Measurements from ENCODE around the gene VASH1.

The VASH1 gene

DNA sequence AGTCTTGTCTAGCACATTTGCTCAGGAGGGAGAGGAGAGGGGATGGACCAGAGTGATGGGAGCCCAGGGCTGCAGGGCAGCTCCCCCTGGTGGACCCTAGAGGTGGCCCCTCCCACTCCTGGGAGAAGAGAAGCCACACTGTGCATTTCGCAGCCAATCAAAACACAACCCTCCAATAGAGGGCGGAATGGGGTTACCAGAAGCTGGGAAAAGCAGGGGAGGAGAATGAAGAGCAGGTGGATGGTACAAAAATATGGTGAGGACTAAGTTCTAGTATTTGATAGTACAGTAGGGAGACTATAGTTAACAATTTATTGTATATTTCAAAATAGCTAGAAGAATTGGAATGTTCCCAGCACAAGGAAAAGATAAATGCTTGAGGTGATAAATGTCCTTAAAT, 23.6 kb downstream of the VASH1 start:
- DNase-seq (ENCODE audit: low read depth in 2 of 2) = peak in 1 of 2 donors; percentile 58

DNA sequence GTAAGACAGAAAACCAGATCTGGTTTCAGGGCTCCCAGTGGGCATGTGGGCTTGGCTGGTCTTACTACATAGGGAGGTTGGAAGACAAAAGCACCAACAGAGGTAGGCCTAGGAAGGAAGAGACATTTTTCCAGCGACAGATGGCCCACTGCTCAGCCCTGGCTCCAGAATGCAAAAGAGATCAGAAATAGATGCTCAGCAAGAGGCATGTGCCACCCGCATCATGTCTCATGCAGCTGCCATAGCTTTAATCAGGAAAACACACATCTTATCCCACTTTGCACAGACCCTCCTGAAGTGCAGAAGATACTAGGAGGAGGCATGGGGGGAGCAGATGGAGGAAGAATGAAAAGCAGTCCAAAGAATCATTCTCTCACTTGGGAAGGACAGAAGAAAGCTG, 25.3 kb downstream of the VASH1 start:
- DNase-seq (ENCODE audit: low read depth in 2 of 2) = no peak

DNA sequence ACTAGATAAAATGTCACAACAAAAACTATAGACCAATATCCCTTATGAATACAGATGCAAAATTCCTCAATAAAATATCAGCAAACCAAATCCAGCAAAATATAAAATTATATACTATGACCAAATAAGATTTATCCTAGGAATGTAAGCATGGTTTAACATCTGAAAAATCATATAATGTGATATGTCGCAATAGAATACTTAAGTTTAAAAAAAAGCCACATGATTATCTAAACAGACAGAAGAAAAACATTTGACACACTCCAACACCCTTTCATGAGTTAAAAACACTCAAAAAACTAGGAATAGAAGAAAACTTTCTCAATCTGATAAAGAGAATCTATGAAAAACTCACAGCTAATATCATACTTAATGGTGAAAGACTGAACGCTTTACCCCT, 31.2 kb downstream of the VASH1 start:
- no peak for DNase-seq (ENCODE audit: low read depth in 2 of 2)

DNA sequence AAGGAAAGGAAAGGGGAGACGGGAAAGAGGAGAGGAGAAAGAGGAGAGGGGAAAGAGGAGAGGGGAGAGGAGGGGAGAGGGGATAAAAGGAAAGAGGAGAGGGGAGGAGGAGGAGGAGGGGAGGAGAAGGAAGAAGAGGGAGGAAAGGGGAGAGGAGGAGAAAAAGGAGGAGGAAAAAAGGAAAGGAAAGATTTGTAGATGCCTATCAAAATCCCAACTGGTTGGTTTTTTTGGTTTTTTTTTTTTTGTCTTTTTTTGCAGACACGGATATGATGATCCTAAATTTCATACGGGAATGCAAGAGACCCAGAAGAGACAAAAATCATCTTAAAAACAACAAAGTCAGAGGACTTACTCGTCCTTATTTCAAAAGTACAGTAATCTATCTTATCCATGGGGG, 32.1 kb downstream of the VASH1 start:
- no peak for DNase-seq (ENCODE audit: low read depth in 2 of 2)

DNA sequence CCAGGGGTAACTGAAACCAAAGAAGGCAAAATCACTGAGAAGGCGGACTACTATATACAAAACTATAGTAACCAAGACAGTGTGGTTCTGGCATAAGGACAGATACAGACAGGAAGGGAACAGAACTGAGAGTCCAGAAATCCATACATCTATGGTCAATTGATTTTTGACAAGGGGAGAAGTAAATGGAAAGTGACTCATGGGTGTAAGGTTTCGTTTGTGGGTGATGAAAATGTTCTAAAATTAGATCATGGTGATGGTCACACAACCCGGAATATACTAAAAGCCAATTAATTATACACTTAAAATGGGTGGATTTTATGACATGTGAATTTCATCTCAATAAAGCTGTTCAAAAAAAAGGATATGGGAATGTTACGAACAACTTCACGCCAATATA, 32.7 kb downstream of the VASH1 start:
- no peak for DNase-seq (ENCODE audit: low read depth in 2 of 2)

DNA sequence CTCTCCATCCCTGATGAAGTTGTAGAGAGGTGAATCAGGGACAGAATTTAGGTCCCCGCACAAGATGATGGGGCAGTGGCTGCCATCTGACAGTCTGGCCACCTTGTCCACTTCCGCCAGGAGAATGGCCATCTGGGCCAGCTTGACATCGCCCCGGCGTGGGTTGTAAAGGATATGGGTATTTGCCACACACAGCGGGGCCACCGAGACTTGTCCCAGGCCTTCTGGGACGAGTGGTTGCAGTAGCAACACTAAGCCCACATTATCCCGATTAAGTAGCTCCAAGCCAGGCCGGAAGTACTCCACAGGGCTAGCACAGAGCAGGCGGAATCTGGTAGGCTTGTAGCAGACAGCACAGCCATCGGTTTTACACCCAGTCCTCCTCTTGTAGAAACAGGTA, 45.2 kb downstream of the VASH1 start:
- DNase-seq (ENCODE audit: low read depth in 2 of 2) = no peak

DNA sequence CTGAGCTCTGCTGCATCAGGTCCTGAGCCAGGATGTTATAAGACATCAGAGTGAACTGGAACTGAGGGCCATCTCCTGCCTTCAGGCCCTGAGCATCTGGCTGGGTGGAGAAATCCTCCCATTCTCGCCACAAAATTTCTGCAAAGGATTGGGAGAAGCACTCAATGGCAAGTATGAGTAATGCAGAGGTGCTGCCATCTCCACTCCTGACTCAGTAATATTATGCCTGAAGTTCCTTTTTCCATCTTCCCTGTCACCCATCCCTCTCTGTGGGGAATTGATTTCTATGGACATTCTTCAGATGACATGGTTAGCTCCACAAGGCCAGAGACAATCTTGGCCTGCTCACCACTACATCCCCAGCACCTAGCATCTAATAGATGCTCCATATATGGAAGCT, 46.7 kb downstream of the VASH1 start:
- DNase-seq (ENCODE audit: low read depth in 2 of 2) = no peak

DNA sequence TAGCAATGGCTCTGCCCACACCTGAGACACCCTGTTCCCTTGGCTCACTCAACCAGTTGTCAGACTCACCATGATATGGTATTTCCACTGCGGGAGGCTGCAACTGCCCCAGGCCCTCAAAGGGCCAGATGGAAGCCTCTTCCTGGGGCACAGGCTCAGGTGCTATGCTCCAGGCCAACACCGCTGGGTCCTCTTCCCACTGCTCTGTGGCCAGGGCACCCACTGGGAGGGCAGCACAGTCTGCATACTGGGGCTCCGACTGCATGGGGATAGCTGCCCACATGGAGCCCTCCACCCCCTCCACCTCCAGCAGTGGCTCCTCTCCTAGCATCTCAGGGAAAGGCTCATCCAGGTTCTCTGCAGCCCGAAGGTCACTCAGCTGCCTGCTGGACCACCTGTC, 47.7 kb downstream of the VASH1 start:
- DNase-seq (ENCODE audit: low read depth in 2 of 2) = no peak

DNA sequence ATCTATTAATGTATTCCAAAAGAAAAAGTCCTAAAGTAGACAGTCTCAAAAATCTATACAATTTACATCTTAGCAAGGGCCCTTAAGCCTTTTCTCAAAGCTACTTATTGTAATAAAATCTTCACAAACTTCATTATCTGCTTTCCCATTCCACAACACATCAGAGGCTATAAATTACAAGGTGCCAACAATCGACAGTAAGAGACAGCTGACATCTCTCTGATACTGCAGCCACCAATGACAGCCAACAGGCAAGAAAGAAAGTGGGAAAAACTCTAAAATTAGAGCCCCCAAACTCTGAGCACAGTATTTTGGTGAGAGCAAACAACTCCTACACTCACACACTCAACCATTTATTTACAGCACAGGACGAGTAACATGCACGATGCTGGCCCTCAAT, 49.3 kb downstream of the VASH1 start:
- DNase-seq (ENCODE audit: low read depth in 2 of 2) = no peak

DNA sequence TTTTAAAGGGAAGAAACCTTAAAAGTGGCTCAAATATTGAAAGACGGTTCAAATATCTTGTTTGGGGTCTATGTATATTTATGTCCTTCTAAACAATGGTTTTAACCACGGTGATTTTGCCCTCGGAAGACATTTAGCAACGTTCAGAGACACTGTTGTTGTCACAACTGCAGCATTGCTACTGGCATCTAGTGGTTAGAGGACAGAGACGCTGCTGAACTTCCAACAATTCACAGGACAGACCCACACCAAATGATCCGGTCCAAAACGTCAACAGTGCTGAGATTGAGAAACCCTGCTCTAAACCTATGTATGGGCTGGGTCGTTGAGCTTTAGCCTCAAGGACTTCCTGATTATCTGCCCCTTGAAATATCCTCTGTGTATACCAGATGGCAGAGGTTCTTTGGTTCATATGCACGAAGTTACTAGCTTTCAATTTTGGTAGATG, 49.7 kb downstream of the VASH1 start:
- DNase-seq (ENCODE audit: low read depth in 2 of 2) = no peak

DNA sequence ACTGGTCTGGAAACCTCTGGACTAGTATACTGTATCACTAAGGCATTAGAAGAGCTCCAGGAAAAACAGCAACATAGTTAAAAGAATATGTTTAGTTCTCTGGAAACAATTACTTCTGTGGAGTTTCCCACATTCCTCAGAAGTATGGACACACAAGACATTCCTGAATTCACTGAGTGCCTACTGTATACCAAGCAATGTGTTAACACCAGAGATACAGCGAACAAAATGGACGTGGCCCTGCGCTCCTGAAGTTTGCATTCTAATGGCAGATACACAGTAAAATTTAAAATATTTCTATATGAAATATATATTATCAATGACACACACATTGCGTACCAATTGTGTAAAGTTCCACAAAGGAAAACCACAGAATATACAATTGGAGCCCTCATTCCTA, 50.3 kb downstream of the VASH1 start:
- DNase-seq (ENCODE audit: low read depth in 2 of 2) = no peak

DNA sequence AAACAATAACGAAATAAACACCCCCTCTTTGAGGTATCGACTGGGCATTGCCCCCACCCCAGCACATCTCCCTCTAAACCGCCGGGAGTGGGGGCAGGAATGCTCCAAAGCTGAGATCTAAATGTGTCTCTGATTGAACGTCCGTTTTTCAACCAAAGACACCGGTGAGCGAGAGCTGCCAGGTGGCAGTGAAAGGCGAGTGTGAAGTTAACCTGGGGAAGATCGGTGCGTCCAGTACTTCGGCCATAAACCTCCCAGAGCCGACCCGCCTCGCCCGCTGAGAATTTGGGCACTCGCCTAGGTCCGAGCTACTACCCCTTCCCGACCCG, 50.8 kb downstream of the VASH1 start:
- no peak for DNase-seq (ENCODE audit: low read depth in 2 of 2)

DNA sequence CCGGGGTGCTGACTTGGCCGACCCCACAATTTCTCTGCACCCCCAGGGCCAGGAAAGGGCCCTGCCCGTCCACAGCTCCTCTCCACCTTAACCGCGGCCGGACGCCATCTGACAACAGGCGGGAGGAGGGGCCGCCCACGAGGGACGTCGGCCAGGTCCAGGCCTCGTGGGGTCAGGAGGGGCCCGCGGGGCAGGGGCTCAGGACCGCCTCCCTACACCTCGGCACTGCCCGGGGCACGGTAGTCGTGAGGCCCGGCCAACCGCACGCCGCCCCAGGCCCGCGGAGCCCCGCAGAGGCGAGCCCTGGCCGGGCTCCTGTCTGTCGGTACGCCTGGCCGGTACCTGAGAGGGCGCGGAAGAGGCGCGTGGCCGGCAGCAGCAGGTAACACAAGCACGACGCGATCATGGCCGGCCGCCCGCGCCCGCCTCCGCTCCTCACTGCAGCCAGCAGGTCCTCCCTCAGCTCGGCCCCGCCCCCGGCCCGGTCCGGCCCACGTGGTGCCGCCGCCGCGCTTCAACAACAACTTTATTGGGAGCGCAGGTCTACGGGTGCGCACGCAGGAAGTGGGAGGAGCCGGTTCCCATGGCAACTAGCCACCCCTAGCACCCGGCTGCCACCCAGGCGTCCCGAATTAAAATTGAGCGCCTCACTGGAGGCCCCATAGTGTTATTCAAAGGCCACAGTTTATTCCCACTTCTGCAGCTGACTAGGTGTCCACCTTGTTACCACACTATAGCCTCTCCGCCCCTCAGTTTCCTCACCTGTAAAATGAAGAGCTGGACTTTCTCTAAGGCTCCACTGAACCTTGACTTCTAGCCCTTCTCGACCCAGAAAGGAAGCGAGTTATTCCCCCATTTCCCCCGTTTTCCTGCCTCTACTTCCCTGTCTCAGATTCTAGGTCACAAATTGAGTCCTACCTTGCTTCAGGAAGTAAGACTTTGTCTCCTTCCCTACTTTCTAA, 51.4 kb downstream of the VASH1 start, which contains the start of gene ANGEL1:
Gene ANGEL1, minus strand, starts transcription at position 461 of the 962 bp plus-strand sequence. Its CDS starts 55 bp downstream, at position 406.
- DNase-seq (ENCODE audit: low read depth in 2 of 2) = peak; percentile 90 to 94

DNA sequence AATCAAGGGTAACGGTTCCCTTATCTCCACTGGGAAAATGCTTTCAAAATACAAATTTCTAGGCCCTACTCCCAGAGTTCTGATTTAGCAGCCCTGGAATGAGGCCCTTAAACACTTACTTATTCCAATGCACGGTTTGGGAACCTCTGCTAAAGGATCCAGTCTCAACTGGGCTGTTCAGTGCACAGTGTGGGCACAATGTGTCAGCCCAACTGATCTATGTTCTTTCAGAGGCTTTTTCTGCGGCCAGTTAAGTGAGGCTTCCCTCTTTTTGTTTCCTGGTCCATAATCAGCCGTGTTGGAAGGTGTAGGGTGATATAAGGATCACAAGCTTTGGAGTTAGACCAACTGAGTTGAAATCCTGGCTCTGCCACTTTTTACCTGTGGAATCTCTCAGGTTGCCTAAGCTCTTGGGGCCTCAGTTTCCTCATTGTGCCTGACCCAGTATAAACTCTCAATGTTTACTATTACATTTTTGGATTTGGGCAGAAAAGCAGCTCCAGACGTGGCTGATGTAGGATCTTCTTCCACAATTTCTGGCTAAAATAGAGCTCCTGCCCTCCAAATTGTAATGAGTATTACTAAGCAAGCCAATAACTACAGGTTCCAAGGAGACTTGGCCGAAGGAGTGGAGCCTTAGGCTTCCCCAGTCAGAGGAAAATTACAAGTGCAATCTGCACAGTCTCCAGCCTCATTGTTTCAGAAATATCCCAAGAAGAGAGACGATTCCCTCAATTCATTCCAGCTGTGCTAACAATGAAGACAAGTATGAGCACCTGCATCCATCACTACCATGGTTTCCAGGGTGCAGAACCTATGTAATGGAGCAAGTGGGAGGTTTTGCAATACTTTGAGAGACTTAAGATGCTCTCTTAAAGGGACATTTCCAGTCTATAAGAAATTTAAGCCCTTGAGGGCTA, 53.7 kb downstream of the VASH1 start:
- DNase-seq (ENCODE audit: low read depth in 2 of 2) = no peak

DNA sequence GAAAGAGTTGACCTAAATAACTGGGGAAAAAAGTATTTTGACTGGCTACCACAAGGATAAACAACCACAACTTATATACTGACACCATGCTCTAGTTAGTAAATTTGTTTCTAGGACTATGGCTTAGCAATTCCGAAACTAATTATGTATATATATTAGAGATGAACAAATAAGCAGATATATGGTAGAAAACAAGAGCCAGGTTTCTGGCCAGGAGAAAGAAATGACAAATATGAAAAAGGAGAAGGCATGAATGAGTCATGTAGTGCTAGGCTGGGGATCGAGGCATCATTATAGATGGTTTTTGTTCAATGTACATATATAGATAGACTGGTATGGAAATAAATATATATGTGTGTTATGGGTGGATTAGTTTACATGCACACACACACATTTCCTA, 59.4 kb downstream of the VASH1 start:
- no peak for DNase-seq (ENCODE audit: low read depth in 2 of 2)

DNA sequence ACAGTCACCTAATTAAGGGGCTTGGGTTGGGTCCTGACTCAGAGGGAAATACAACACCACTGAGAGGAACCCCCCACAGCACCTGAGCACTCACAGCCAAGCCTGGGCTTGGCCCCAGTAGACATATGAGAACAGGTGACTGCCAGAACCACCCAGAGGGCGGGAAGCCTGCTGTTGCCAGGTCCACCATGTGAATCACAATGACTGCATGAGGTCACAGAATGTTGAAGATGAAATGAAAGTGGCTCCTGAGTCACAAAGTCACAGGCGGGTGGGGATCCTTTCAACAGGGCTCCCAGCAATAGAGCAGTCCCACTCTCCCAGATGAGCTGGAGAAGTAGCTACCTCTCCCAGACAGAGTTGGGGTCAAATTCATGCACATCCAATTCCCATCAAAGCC, 64.9 kb downstream of the VASH1 start, which contains the start of gene LRRC74A:
Gene LRRC74A, plus strand, starts transcription at position 287 of the 400 bp plus-strand sequence. CDS start 290 bp downstream, outside the sequence.
- no peak for DNase-seq (ENCODE audit: low read depth in 2 of 2)

DNA sequence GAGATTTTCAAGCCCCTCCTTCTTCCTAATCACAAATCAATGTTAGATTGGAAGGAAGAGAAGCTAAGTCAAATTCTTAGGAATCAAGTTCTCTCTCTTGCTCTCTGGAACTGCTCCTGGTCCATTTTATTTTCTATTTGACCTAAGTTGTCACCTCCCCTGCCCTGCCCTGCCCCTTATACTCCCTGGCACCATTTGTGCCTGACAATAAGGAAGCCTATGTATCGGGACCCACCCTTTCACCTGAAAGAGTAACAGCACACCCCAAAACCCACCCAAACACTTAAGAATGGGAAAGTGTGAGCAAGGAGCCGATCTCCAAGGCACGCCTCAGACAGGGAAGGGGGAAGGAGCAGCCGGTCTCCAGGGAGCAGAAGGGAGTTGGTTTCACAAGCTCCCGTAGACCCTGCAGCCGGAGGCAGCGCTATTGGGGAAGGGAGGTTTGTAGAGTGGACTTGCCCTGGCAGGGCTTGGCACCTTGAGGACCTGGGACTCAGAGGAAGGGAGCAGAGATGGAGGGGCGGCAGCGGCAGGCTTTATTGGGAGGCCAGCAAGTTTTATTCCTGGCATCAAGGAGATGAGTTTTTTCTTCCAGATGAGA, 66.5 kb downstream of the VASH1 start:
- no peak for DNase-seq (ENCODE audit: low read depth in 2 of 2)

DNA sequence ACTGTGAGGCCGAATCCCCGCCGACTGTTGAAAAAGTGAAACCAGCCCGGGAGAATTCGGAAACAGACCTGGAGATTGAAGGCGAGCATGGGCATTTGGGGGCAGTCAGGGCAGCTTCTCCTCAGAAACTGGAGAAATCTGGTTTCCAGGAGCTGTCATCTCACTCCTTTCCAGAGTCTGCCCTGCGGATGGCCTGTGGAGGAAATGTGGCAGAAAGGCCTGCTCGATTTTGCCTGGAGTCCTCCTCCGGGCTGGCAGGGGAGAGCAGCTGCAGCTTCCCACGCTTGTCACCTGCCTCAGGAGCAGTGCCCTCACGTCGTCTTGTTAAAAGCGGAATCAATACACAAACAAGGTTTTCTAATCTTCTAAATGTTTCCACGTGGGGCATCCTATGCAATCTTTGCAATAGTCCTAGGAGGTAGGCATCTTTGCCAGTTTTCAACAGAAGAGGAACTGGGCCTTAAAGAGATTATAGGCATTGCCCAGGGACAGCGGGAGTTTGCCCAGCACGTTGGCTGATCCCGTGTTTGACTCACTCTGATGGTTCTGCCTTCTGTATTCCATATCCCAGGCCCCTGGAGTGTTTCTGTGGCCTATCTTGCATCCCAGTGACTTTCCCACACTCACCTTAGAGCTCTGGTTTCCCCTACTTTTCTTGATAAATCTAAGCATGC, 67.2 kb downstream of the VASH1 start:
- DNase-seq (ENCODE audit: low read depth in 2 of 2) = no peak

DNA sequence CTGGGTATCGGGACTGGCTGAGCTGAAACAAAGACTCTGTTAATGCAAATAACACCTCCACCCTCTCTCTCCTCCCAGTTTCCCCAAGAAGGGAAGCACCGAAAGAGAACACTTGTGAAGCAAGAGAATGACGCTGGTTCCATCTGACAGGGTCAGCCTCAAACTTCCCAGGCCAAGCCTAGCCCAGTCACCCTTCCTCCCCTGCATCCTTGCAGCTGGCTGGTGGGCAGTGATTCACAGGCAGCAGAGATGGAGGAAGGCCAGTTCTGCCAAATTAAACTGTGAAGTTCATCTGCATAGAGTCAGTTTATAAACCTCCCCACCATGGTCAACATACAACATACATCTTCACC, 67.7 kb downstream of the VASH1 start:
- DNase-seq (ENCODE audit: low read depth in 2 of 2) = no peak

DNA sequence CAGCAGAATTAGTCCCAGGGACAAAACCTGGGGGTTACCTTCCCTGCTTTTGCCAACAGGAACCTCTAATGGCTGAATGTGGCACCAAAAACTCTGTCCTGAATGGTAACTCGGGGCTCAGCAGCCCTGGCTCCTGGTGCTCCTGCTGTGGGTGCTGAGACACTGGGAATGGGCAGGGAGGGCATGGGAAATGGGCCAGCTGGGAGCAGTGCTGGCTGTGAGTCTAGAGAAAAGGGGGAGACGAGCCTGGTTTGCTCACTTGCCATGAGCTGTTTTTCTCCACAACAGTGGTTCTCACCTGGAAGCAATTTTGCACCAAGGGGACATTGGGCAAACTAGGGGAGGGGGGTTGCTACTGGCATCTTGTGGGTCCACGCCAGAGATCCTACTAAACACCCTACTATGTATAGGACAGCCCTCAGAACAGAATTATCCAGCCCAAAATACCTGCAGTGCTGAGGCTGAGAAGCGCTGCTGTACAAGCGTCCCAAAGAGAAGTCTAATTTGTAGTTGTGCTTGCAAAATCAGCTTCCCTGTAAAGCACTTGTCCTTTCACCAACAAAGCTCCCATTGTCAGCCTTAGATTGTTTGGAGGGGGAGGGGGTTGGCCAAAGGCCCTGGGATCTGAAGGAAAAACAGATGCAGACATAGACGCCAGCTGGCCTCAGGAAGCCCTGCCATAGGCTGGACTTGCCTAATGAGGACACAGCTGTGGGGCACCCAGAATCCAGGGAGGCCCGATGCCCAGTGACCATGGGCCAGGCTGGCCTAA, 68.6 kb downstream of the VASH1 start:
- DNase-seq (ENCODE audit: low read depth in 2 of 2) = no peak

DNA sequence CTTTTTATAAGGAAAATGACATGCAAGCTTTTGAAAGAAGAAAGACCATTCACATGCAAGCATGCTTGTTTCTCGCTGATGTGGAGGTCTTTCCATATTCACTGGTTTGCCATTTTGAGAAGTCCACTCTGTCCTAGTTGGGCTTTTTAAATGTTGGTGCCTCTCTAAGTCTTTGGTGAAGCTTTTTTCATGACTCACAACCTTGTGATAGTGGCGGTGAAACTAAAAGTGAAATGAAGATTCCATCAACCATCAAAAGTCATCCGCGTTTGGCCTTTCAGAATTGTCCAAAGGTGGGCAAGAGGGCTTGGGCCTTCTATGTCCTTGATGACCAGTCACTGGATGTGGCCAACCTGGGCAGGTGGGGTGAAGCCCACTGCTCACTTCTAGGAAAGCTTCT, 69.3 kb downstream of the VASH1 start:
- DNase-seq (ENCODE audit: low read depth in 2 of 2) = no peak

Data from stimulated activated CD4-positive, alpha-beta T cell treated with anti-CD3 and anti-CD28 coated beads, Interleukin-15, amount 100 ng/mL, for 48 hours (primary cell).